HG02840 (cell line): ENCODE results near the gene PGS1.

ENCODE experiments used
- ATAC-seq: cut with Tn5 transposase; IDR thresholded peaks from one replicate; pipeline ENCODE4 v1.9.1; 2021; ENCODE audit warnings: mild to moderate bottlenecking, moderate library complexity, moderate number of reproducible peaks; ENCODE audit not compliant: unreplicated experiment, low FRiP score

PGS1 gene

DNA sequence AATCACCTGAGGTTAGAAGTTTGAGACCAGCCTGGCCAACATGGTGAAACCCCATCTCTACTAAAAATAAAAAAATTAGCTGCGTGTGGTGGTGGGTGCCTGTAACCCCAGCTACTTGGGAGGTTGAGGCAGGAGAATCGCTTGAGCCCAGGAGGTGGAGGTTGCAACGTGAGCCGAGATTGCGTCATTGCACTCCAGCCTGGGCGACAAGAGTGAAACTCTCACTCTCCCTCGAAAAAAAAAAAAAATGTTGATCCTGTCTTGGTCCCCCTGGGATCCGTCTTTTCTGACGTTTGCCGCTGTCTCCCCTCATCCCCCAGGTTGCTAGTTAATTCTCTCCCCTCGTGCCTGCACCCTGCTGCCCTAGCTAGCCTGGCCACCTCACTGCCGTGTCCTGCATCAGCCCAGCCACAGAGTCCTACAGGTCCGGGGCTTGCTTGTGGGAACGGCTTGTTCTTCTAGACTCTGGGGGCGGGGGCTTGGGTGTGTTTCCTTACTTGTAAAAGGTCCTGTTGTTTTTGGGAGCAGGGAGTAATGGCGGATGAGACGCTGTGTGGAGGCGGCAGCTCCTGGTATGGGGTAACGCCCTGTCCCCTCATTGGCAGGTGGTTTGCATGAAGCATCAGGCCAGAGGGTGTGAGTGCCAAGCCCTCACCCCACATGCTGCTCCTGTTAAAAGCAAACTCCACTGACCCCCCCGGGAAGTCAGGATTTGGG is 44.6 kb downstream of the PGS1 start:
- no peak for ATAC-seq

DNA sequence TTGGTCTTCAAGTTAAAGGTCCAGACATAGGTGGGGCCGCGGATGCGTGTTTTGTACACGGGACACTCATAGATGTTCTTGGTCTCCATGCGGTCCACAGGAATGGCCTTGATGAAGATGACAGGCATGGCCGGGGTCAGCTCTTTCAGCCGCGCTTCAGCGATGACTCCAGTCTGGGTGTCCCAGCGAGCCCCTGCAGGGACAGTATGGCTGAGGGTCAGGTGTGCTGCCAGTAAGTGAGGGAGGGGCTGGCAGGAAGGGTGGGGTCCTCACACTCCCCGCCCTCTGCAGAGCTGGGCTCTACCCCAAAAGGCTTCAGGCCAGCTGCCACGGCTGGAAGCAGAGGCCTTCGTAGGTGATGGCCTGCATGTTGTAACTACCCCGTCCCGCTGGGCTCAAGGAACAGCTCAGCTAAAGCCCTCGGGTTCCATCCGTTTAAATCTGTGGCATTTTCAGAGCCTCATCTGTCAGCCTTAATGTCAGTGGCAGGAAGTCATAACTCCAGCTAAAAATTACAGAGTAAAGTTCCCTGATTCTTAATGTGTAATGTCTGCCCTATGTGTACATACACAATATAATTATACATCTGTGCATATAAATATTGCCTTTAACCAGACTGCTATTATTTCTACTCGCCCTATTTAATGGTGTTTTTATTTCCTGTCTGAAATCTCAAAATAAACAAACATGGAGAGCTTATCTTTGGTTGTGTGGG is 45.7 kb downstream of the PGS1 start:
- ATAC-seq, result no peak

DNA sequence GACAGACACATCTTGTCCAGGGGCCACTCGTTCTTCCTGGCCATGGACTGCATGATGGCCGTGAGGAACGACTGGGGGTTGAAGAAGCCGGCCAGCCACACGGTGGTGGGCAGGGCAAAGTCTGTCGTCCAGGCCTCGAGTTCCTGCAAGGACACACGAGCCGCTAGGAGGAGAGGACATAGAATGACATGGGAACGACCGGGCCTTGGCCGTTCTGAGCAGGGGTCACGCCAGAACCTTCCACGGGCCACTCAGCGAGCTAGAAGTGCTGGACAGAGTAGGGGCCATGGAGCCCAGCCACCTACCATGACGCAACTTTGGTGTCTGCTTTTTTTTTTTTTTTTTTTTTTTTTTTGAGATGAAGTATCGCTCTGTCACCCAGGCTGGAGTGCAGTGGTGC is 47.0 kb downstream of the PGS1 start:
- no peak for ATAC-seq

DNA sequence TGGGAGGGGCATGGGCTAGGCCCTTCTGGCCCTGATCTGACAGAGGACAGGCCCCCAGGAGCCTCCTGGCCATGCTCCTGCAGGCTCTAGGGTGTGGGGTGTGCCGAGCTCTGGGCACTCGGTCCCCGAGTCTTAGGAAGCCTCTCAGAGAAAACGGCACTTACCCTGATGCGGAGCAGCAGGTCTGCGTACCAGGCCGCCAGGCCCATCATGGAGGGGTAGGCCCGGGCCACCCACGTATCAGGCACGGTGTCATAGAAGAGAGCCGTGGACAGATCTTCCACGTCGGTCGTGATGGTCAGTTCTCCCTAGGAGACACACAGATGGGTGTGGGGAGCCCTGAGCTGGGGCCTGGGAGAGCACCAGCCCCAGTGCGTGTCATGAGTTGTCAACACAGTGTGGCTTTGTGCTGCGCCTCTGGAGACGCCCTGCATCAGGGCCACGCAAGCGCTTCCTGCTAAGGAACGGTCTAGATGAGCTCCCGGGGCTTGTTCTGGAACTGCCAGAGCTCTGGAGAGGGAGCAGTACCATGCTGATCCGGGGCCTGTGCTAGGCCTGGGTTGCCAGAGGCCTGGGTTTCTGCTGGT is 47.9 kb downstream of the PGS1 start:
- ATAC-seq, result no peak

GRCh38 chr17:78427140-78427539 is 48.7 kb downstream of the PGS1 start:
- no peak for ATAC-seq

DNA sequence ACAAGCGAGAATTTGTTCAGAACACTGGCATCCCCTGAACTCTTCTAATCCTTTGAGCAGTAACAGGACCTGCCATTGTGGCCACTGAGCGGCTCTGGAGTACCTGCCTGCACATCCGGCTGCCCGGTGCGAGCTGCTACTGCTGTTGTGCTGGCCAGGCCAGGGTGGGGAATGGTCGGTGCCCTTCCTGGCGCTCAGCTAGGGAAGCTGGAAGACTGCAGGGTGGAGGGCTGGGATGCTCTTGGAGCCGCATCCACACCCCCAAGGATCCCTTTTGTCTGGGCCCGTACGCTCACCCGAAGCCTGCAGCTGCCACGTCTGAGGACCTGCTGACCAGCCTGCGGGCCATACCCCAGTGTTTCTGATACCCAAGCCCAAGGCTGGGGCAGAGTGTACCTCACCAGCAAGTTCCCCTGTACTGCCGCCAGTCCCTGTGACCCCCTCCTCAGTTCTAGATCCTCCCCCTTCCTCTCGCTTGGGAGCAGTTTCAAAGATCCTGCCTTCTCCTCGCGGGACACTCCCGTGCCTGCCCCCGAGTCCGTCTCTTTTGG is 49.7 kb downstream of the PGS1 start:
- no peak for ATAC-seq

GRCh38 chr17:78428836-78429617 is 50.6 kb downstream of the PGS1 start:
- ATAC-seq, result no peak

- no peak for ATAC-seq
These were observed 51.2 kb downstream of the PGS1 start for GRCh38 chr17:78429618-78429995.

DNA sequence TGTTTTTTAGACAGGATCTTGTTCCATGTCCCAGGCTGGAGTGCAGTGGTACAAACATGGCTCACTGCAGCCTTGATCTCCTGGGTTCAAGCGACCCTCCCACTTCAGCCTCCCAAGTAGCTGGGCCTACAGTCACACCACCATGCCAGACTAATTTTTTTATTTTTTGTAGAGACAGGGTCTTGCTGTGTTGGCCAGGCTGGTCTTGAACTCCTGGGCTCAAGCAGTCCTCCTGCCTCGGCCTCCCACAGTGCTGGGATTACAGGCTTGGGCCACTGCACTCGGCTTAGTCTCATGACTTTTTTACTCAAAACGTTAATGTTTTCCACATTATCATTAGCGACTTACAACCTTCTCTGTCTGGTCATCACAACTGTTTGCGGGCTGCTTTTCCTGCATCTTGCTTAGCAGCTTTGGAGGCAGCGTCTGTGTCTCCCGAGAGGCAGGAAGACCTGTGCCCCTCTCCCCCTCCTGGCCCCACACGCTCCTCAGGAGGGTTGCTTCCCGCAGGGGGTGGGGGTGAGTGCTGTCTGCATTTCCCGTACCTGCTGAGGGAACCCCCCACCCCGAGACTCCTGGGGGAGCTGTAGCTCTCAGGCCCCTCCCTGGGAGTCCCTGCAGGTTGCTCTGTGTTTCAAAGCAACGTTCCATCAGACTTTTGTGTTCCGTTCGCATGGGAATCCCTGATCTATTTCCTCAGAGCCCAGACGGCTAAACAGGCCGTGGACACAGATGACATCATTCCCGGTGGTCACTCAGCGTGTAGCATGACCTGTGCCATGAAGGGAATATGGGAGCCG is 52.6 kb downstream of the PGS1 start:
- ATAC-seq, result no peak

DNA sequence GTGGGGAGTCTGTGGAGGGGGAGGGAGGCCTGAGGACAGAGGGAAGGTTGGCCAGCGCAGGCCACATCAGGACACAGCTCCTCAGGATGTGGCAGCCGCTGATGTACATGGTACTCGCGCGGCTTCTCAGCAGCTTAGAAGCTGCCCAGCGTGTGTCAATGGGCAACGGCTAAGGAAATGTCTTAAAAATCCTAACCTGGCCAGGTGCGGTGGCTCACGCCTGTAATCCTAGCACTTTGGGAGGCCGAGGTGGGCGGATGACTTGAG is 53.2 kb downstream of the PGS1 start:
- ATAC-seq, result no peak

DNA sequence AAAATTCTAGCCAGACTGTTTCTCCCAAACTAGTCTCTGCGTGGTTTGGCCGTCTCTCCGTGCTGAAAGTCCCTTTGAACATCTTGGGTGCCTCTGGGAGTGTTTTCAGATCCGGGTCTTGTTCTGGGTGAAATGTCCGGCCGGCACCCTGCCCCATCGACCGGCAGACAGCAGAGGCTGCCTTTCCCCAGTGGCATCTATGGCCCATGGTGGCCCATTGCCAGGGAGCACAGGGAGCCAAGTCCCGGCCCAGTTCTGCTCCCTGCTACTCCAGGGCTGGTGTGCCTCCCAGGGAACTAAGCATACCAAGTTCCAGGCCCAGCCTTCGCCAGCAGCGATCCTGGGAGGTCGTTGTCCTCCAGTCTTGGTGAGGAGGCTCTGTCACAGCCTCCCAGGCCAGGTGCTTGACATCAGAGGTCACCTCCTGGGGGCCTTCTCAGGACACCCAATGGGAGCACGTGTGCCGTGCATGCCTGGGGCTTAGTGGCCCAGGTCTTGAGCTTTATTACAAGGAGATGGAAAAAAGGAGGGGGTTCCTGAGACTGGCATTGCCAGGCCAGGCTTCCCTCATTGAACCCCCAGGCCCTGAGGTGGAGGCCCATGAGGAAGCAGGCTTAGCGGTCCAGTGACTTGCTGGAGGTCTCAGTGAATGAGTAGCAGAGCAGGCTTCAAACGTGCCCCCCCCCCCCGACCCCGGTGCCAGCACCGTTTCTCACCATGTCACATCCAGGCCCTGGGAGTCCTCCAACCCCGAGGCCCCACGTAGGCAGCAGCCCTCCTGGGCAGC is 54.0 kb downstream of the PGS1 start:
- ATAC-seq, result no peak

DNA sequence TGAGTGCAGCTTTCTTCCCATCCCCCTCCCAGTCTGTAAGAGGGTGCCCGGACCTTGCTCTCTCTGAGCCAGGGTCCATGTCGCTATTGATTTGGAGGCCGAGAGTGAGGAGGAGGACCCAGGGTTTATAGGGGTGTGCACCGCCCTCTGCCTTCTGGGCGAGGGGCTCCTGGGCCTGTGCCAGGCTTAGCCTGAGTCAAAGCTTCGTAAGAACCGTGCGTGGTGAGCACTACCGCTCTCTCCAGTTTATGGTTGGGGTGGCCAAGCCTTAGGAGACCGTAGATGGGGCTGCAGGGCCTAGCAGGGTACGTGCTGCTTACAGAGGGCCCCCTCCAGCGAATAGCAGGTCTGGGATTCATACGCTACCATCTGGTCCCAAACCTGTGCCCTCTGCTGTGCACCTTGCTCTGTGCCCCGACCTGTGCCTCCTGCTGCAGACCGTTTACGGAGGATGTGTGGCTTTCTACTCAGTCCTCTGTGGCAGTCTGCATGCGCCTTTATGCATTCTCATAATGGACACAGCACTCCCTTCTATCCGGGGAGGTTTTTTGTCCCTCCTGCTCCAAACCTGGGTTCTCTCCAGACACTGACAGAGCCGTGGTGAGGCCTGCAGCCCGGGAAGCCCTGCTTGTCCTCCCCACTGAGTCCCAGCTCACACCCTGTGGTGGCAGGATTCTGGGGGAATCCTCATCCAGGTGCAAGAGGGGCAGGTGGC is 54.7 kb downstream of the PGS1 start:
- no peak for ATAC-seq

DNA sequence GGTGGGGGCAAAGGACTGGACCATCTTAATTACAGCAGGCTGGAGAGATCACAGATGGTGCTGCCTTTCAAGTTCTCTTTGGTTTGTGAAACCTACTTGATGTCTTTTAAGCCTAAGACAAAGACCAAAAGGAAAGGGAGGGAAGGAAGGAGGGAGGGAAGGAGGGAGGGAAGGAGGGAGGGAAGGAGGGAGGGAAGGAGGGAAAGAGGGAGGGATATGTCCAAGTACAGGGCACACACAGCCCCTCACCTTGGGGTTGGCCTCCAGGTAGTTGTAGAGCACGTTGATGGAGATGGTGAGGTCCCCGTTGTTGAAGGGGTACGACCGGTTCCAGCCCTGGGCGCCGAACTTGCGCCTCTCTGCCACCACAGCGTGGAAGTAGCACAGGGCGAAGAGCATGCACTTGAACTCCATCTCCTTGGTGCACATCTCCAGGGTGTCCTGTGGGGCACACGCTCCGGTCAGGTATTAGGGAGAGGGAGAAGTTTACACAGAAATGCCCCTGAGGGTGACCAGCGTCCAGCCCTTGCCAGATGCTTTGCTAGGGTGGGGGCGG is 55.4 kb downstream of the PGS1 start:
- ATAC-seq, result no peak

DNA sequence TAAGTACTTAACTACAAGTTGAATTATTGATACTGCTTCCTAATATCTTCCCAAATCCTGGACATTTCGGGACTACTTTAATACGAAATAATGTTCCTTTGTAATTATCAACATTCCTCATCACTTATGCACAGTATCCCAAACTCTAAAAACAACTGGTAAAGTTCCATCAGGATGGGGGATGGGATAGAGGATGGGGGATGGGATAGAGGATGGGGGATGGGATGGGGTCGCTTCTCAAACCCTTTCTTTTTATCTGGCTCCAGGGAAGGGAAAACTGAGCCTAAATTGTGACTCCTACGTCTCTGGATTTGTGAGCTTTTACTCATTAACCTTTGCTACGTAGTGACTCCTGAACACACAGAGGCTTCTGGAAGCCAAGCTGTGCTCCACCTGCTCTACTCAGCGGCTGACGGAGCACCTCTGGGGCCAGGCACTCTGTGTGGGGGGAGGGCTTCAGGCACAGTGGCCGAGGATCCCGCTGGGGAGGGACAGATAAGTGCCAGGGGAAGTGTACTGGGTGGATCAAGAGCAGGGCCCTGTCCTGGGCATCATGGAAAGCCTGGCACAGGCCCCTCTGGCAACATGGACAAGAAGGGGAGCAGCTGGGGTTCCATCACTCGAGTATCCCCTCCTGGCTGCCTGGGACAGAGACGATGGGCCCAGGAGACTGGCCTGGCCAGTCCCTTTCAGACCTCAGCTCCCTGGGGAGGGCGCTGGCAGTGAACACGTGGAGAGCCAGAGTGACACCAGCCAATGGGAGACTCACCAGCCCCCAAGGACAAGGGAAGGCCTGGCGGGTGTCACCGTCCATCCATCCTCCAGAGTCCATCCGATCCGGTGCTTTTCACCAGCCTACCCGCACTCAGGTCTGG is 56.2 kb downstream of the PGS1 start:
- no peak for ATAC-seq

- ATAC-seq, result no peak
These were observed 57.0 kb downstream of the PGS1 start for GRCh38 chr17:78435330-78436005.

DNA sequence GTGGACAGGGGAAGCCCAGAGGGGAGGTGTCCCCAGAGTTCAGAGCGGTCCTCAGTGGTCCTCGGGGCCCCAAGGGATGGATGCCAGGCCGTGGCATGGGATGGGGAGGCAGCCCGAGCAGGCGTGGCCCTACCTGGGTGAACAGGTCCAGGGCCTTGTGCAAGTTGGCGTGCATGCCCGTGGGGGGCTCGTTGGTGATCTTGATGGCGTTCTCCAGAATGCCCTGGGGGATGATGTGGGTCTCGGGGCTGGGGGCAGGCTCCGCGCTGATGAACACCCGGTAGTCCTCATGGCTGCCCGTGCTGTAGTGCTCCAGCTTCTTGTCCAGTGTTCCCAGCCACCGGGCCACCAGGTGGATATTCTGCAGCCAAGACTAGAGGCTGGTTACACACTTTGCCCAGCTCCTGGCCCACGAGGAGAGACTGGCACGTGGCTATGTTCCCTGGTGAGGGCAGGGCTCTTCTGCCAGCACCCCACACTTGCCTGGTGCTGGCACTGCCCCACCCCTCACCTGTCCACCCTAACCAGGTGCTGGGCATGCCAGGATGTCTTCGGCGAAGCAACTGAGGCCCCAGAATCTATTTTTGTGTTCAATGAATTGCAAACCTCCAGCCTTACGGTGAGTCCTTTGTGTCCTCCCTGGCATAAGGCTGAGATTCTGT is 59.2 kb downstream of the PGS1 start:
- no peak for ATAC-seq

GRCh38 chr17:78438271-78438691 is 59.8 kb downstream of the PGS1 start:
- no peak for ATAC-seq
